OCI-LY1 (cell line): Measurements from ENCODE around the gene PBXIP1.

Experiments used
- CTCF ChIP-seq: fragments of 200-600 bp; sonication (generic), shearing (Covaris generic); IDR thresholded peaks from 2 replicates; pipeline ENCODE4 v1.5.1; 2017; ENCODE audit warnings: mild to moderate bottlenecking, antibody characterized with exemption, low read length, moderate library complexity, mixed read lengths
- EZH2 ChIP-seq: fragments of 200-600 bp; sonication (generic), shearing (Covaris generic); IDR thresholded peaks from 2 replicates; pipeline ENCODE4 v1.8.0; 2017; ENCODE audit warnings: borderline replicate concordance, mixed run types, mild to moderate bottlenecking, antibody characterized with exemption, low read length, moderate library complexity, mixed read lengths

DNA sequence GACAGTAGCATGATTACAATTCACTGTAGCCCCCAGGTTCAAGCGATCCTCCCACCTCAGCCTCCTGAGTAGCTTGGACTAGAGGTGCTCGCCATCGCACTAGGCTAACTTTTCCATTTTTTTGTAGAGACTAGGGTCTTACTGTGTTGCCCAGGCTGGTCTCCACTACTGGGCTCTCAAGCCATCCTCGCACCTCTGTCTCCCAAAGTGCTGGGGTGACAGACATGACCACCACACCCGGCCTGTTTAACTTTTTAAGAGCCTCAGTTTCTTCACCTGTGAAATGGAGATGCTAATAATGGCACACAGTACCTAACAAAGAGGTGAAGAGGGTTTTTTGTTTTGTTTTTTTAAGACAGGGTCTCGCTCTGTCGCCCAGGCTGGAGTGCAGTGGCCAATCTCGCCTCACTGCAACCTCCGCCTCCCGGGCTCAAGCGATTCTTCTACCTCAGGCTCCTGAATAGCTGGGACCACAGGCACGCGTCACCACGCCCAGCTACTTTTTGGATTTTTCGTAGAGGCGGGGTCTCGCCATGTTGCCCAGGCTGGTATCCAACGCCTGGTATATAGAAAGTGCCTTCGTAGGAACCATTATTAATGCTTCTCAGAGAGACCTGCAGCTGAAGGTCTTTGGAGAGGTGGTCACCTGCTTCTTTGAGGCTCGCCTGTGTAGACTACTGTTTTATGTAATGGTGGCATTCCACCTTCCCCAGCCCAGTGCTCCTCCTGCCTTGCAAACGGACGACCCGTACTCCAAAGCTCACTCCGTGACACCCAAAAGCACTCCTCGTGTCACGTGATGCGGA, 19.9 kb downstream of the PBXIP1 start:
- no peak for TF ChIP-seq CTCF
- TF ChIP-seq EZH2: no peak
